GM23338 (cell line): ENCODE measurements around the gene ADRA2B. TPM values are rescaled to one million over a fixed set of nuclear protein-coding genes. Genes with fewer than 3 reads are reported as not detected.

Source experiments
- ATAC-seq: fragments of 200-7000 bp; cut with Tn5 transposase; 3 replicates; pipeline ENCODE4 v1.9.1; 2020
- DNase-seq: peaks from one replicate; pipeline ENCODE4 v3.0.0-alpha.2; 2015; ENCODE audit warnings: low spot score
- H2AFZ ChIP-seq: fragments of 200-600 bp; sonication (generic); 2 replicates; pipeline ENCODE4 v1.8.0; 2016; ENCODE audit warnings: antibody characterized with exemption, mild to moderate bottlenecking, moderate library complexity
- H3F3A ChIP-seq: fragments of 200-600 bp; sonication (generic); replicated peaks from 2 replicates; pipeline ENCODE4 v1.8.0; 2017; ENCODE audit warnings: antibody characterized with exemption, mixed run types, low read depth
- H3K27ac ChIP-seq: fragments of 200-600 bp; sonication (generic); 2 replicates; pipeline ENCODE4 v1.6.1; 2016; ENCODE audit warnings: low read depth
- H3K27me3 ChIP-seq: fragments of 200-600 bp; sonication (generic); 2 replicates; pipeline ENCODE4 v1.8.0; 2016; ENCODE audit warnings: mild to moderate bottlenecking, mixed run types, moderate library complexity; ENCODE audit not compliant: insufficient read depth
- H3K36me3 ChIP-seq: fragments of 200-600 bp; sonication (generic); 2 replicates; pipeline ENCODE4 v1.8.0; 2016; ENCODE audit warnings: mild to moderate bottlenecking; ENCODE audit not compliant: insufficient read depth
- H3K4me1 ChIP-seq: fragments of 200-600 bp; sonication (generic); 2 replicates; pipeline ENCODE4 v1.8.0; 2016; ENCODE audit warnings: mild to moderate bottlenecking, moderate library complexity; ENCODE audit not compliant: insufficient read depth
- H3K4me2 ChIP-seq: fragments of 200-600 bp; sonication (generic); 2 replicates; pipeline ENCODE4 v1.7.1; 2017; ENCODE audit warnings: mixed run types
- H3K4me3 ChIP-seq: fragments of 200-600 bp; sonication (generic); 2 replicates; pipeline ENCODE4 v1.6.1; 2016; ENCODE audit warnings: mixed run types
- H3K79me2 ChIP-seq: fragments of 200-600 bp; sonication (generic); replicated peaks from 2 replicates; pipeline ENCODE4 v1.8.0; 2017; ENCODE audit warnings: mild to moderate bottlenecking; ENCODE audit not compliant: insufficient read depth
- H3K9me2 ChIP-seq: fragments of 200-600 bp; sonication (generic); 2 replicates; pipeline ENCODE4 v1.8.0; 2017; ENCODE audit not compliant: insufficient read depth
- H4K20me1 ChIP-seq: fragments of 200-600 bp; sonication (generic); replicated peaks from 2 replicates; pipeline ENCODE4 v1.8.0; 2017; ENCODE audit warnings: mild to moderate bottlenecking; ENCODE audit not compliant: insufficient read depth
- H3K27ac Mint-ChIP-seq: 2 replicates; pipeline ENCODE4 v1.8.0; 2020; ENCODE audit warnings: inconsistent platforms, mild to moderate bottlenecking, moderate library complexity, mixed read lengths
- H3K27me3 Mint-ChIP-seq: 3 replicates; pipeline ENCODE4 v1.8.0; 2022; ENCODE audit warnings: low read depth, mild to moderate bottlenecking, moderate library complexity, mixed read lengths, inconsistent platforms; ENCODE audit not compliant: insufficient read depth, poor library complexity
- H3K36me3 Mint-ChIP-seq: 3 replicates; pipeline ENCODE4 v1.8.0; 2021; ENCODE audit warnings: low read depth, mild to moderate bottlenecking, inconsistent platforms, moderate library complexity, mixed read lengths
- H3K4me1 Mint-ChIP-seq: 3 replicates; pipeline ENCODE4 v1.8.0; 2020; ENCODE audit warnings: mild to moderate bottlenecking, inconsistent platforms, mixed read lengths
- H3K4me3 Mint-ChIP-seq: 3 replicates; pipeline ENCODE4 v1.8.0; 2021; ENCODE audit warnings: moderate library complexity, mild to moderate bottlenecking, inconsistent platforms, mixed read lengths
- H3K9me3 Mint-ChIP-seq: 3 replicates; pipeline ENCODE4 v1.8.0; 2020; ENCODE audit warnings: moderate library complexity, mild to moderate bottlenecking, inconsistent platforms, mixed read lengths
- CREB1 ChIP-seq: fragments of 250-450 bp; sonication (Bioruptor Pico); IDR thresholded peaks from 2 replicates; pipeline ENCODE4 v1.5.0; 2020; ENCODE audit warnings: low read depth, mild to moderate bottlenecking, moderate library complexity
- EZH2 ChIP-seq: fragments of 200-600 bp; sonication (generic); IDR thresholded peaks from one replicate; pipeline ENCODE4 v1.8.0; 2017; ENCODE audit warnings: antibody characterized with exemption, mild to moderate bottlenecking, low read depth; ENCODE audit not compliant: unreplicated experiment
- EZH2phosphoT487 ChIP-seq: fragments of 200-600 bp; sonication (generic); IDR thresholded peaks from one replicate; pipeline ENCODE4 v1.8.1; 2018; ENCODE audit warnings: antibody characterized with exemption; ENCODE audit not compliant: unreplicated experiment
- NANOG ChIP-seq: IDR thresholded peaks from 2 replicates; pipeline ENCODE4 v1.6.1; 2016; ENCODE audit warnings: antibody characterized with exemption, borderline replicate concordance
- POLR2AphosphoS5 ChIP-seq: IDR thresholded peaks from 2 replicates; pipeline ENCODE4 v1.6.1; 2016; ENCODE audit warnings: antibody characterized with exemption, low read depth
- STAT1 ChIP-seq: IDR thresholded peaks from one replicate; pipeline ENCODE4 v1.6.1; 2016; ENCODE audit warnings: antibody characterized with exemption; ENCODE audit not compliant: unreplicated experiment
- ZNF114 ChIP-seq: fragments of 250-450 bp; sonication (Bioruptor Pico); IDR thresholded peaks from 2 replicates; pipeline ENCODE4 v1.5.0; 2020; ENCODE audit warnings: mild to moderate bottlenecking, moderate library complexity
- ZNF331 ChIP-seq: fragments of 250-450 bp; sonication (Bioruptor Pico); IDR thresholded peaks from 2 replicates; pipeline ENCODE4 v1.5.0; 2020; ENCODE audit warnings: low read depth, mild to moderate bottlenecking, moderate library complexity
- polyA plus RNA-seq: library from polyadenylated mRNA; unstranded; fragments of >200 nt; fragmentation: Nextera tagmentation; extraction: Ambion mirVana; gene quantifications from 2 replicates; pipeline ENCODE4 v1.2.1, GENCODE V29; 2016
- total RNA-seq: library from RNA; depleted of rRNA; stranded (reverse); fragments of >200 nt; shearing (Covaris generic); gene quantifications from 2 replicates; pipeline ENCODE4 v1.2.3, GENCODE V29; 2014
- TF ChIP-seq, protein P1 (sequence below): IDR thresholded peaks from 2 replicates; pipeline ENCODE4 v1.6.1; 2016; ENCODE audit warnings: antibody characterized with exemption
- TF ChIP-seq, protein P2 (sequence below), 2 experiments: fragments of 200-600 bp in 1 of 2; sonication (generic) in 1 of 2; conservative IDR thresholded peaks; 2 replicates each; pipeline versions ENCODE4 v1.5.1 to v1.6.1; 2016 to 2017; ENCODE audit warnings: antibody characterized with exemption in 2 of 2, low read depth in 2 of 2, mild to moderate bottlenecking in 2 of 2, moderate library complexity in 1 of 2
- TF ChIP-seq, protein P3 (sequence below): IDR thresholded peaks from one replicate; pipeline ENCODE4 v1.6.1; 2018; ENCODE audit warnings: antibody characterized with exemption; ENCODE audit not compliant: unreplicated experiment

The ADRA2B gene
- total and polyA plus RNA-seq, 2 experiments from 2014 or later: 1.7 to 5.9 TPM

DNA sequence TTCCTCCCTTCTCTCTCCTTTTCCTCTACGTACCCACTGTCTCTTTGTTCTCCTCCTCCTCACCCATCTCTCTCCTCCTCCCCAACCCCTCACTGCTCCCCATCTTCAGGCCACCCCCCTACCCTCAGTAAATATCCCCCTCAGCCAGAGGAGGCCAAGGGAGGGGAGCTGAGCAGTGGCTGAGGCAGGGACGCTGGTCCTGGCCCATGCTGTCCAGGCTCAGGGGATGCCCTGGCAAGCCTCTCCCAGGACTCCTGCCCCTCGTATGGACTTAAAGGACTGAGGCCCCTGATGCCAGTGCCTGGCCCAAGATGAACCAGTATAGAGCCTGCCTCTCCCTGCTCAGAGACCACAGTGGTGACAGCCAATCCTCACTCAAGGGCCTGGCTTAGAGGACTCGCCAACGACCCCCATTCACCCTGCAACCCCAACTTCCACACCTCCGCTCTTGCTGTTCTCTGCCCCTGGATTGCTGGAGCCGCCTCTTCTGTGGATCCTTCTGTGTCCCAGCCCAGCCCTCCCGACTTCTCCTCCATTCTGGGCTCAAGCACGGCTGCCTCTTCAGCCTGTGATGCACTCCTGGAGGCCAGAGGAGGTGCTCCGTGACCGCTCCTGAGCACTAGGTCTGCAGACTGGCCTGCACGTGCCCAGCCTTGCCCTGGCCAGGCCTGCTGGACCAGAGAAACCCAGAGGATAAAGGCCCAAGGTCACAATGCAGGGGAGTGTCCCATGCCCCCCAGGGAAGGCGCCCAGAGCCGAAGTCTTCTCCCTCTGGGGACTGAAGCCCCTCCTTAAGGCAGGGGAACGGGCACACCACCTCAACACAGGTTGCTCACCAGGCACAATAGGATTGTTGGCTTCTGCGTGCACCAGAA lies 38.4 kb upstream of the ADRA2B start (continued):
- TF ChIP-seq ZNF331 (no peak), NANOG (no peak), STAT1 (no peak)

DNA sequence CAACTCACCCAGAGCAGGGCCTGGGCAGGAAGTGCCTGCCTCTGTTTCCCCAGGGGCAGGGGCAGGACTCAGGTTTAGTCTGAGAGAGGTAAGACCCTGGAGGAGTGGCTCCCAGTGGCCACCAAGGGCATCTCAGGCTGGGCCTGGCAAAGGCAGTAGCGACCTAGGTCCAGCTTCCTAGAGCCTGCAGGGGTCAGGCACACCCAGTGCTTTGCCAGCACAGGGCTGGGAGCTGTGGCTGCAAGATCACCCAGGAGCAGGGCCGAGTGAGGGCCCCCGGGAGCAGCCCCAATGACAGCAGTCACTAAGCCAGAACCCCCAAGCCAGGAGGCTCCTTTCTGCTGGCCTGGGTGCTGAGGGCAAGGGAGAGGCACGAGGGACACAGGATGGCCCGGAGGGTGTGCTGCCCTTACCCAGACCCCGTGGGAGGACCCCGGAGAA lies 37.6 kb upstream of the ADRA2B start:
- no peak overlapping the region for H3K4me3 ChIP-seq
- no peak overlapping the region for H2AFZ ChIP-seq
- peaks cover 27% of the 10 kb centered on the region for H3K4me1 Mint-ChIP-seq
- no peaks in the 10 kb centered on the region for H3K9me3 Mint-ChIP-seq
- no peak overlapping the region for H3K27ac Mint-ChIP-seq
- H3F3A ChIP-seq: no peaks in the 10 kb centered on the region; the same call in 1 of the 2 replicates
- H3K9me2 ChIP-seq: no peaks in the 10 kb centered on the region
- no peaks in the 10 kb centered on the region for H3K36me3 ChIP-seq
- no peaks in the 10 kb centered on the region for H3K27me3 ChIP-seq
- H3K4me2 ChIP-seq: no peak overlapping the region
- peak; percentile 12; the same call in 2 of the 3 replicates for ATAC-seq
- H3K4me1 ChIP-seq: peaks cover 10% of the 10 kb centered on the region
- H3K27ac ChIP-seq: no peak overlapping the region
- H3K27me3 Mint-ChIP-seq: peaks cover 6% of the 10 kb centered on the region
- H3K4me3 Mint-ChIP-seq: no peak overlapping the region
- H3K36me3 Mint-ChIP-seq: no peaks in the 10 kb centered on the region; the same call in 2 of the 3 replicates
- no peak for DNase-seq
- no peaks in the 10 kb centered on the region for H3K79me2 ChIP-seq
- H4K20me1 ChIP-seq: no peaks in the 10 kb centered on the region
- TF ChIP-seq ZNF114 (no peak), STAT1 (no peak), POLR2AphosphoS5 (no peak), ZNF331 (no peak), NANOG (no peak), EZH2phosphoT487 (no peak), EZH2 (no peak), CREB1 (CRISPR knock-in tag) (no peak)
- TF ChIP-seq, protein P1, sequence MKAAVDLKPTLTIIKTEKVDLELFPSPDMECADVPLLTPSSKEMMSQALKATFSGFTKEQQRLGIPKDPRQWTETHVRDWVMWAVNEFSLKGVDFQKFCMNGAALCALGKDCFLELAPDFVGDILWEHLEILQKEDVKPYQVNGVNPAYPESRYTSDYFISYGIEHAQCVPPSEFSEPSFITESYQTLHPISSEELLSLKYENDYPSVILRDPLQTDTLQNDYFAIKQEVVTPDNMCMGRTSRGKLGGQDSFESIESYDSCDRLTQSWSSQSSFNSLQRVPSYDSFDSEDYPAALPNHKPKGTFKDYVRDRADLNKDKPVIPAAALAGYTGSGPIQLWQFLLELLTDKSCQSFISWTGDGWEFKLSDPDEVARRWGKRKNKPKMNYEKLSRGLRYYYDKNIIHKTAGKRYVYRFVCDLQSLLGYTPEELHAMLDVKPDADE: no peak
- TF ChIP-seq, protein P2, sequence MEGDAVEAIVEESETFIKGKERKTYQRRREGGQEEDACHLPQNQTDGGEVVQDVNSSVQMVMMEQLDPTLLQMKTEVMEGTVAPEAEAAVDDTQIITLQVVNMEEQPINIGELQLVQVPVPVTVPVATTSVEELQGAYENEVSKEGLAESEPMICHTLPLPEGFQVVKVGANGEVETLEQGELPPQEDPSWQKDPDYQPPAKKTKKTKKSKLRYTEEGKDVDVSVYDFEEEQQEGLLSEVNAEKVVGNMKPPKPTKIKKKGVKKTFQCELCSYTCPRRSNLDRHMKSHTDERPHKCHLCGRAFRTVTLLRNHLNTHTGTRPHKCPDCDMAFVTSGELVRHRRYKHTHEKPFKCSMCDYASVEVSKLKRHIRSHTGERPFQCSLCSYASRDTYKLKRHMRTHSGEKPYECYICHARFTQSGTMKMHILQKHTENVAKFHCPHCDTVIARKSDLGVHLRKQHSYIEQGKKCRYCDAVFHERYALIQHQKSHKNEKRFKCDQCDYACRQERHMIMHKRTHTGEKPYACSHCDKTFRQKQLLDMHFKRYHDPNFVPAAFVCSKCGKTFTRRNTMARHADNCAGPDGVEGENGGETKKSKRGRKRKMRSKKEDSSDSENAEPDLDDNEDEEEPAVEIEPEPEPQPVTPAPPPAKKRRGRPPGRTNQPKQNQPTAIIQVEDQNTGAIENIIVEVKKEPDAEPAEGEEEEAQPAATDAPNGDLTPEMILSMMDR (conservative IDR thresholded peaks at IDR 0.05; ENCODE audit: low read depth in 2 of 2): no peak; a peak in 1 of 4 replicates
- TF ChIP-seq, protein P3, sequence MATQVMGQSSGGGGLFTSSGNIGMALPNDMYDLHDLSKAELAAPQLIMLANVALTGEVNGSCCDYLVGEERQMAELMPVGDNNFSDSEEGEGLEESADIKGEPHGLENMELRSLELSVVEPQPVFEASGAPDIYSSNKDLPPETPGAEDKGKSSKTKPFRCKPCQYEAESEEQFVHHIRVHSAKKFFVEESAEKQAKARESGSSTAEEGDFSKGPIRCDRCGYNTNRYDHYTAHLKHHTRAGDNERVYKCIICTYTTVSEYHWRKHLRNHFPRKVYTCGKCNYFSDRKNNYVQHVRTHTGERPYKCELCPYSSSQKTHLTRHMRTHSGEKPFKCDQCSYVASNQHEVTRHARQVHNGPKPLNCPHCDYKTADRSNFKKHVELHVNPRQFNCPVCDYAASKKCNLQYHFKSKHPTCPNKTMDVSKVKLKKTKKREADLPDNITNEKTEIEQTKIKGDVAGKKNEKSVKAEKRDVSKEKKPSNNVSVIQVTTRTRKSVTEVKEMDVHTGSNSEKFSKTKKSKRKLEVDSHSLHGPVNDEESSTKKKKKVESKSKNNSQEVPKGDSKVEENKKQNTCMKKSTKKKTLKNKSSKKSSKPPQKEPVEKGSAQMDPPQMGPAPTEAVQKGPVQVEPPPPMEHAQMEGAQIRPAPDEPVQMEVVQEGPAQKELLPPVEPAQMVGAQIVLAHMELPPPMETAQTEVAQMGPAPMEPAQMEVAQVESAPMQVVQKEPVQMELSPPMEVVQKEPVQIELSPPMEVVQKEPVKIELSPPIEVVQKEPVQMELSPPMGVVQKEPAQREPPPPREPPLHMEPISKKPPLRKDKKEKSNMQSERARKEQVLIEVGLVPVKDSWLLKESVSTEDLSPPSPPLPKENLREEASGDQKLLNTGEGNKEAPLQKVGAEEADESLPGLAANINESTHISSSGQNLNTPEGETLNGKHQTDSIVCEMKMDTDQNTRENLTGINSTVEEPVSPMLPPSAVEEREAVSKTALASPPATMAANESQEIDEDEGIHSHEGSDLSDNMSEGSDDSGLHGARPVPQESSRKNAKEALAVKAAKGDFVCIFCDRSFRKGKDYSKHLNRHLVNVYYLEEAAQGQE: no peak
